NT2/D1 (cell line): Measurements from ENCODE around the gene SH2D3A.
A peak's percentile ranks its signal among the peaks of the same experiment; 100 is the strongest.

Experiments
- DNase-seq: peaks from one replicate; pipeline ENCODE4 v3.0.0-alpha.2; 2011; ENCODE audit warnings: low read depth, low spot score
- H3K27me3 ChIP-seq: 2 replicates; pipeline ENCODE4 v1.6.0; 2011; ENCODE audit warnings: mild to moderate bottlenecking; ENCODE audit not compliant: insufficient read length, insufficient read depth
- H3K36me3 ChIP-seq: 2 replicates; pipeline ENCODE4 v1.6.1; 2011; ENCODE audit warnings: mild to moderate bottlenecking, low read length, mixed read lengths; ENCODE audit not compliant: insufficient read depth, insufficient read length
- H3K4me1 ChIP-seq: 2 replicates; pipeline ENCODE4 v1.5.1; 2011; ENCODE audit not compliant: insufficient read depth, insufficient read length
- H3K4me3 ChIP-seq: 2 replicates; pipeline ENCODE4 v1.5.1; 2011; ENCODE audit warnings: low read depth; ENCODE audit not compliant: insufficient read length
- H3K9ac ChIP-seq: 2 replicates; pipeline ENCODE4 v1.6.0; 2011; ENCODE audit warnings: low read depth; ENCODE audit not compliant: insufficient read length
- H3K9me3 ChIP-seq: 2 replicates; pipeline ENCODE4 v1.5.1; 2011; ENCODE audit warnings: mild to moderate bottlenecking, low read length; ENCODE audit not compliant: insufficient read depth
- SUZ12 ChIP-seq: IDR thresholded peaks from 2 replicates; pipeline ENCODE4 v1.6.1; 2011; ENCODE audit not compliant: insufficient read length, insufficient read depth; ENCODE audit errors: extremely low read depth
- YY1 ChIP-seq: IDR thresholded peaks from 2 replicates; pipeline ENCODE4 v1.6.1; 2011; ENCODE audit not compliant: insufficient read length, insufficient read depth
- ZNF274 ChIP-seq: IDR thresholded peaks from 2 replicates; pipeline ENCODE4 v1.6.1; 2011; ENCODE audit warnings: mild to moderate bottlenecking, low read depth, low read length

Gene SH2D3A

DNA sequence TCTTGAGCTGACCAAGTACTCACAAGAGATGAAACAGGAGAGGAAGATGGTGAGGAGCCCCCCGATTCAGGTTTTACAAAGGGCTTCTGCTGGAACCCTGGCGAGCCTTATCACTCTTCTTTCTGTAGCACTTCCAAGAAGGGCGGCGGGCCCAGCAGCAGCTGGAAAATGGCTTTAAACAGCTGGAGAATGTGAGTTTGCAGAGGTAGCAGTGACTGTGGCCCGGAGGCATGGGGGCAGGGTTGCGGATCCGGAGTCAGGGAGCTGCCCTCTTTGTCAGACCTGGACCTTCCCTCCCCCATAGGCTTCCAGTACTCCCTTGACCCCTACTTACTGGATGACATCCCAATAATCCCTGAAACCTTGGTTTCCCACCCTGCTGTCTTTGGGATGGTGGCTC, 24.2 kb downstream of the SH2D3A start:
- peaks cover 7% of the 10 kb centered on the region; the same call in 1 of the 2 replicates for H3K9me3 ChIP-seq
- no peak for DNase-seq
- H3K4me1 ChIP-seq, result peaks cover 24% of the 10 kb centered on the region
- no peaks in the 10 kb centered on the region for H3K27me3 ChIP-seq
- H3K4me3 ChIP-seq, result peak overlapping the region; percentile 12
- TF ChIP-seq SUZ12 (no peak), ZNF274 (no peak), YY1 (no peak)
- H3K9ac ChIP-seq, result peak overlapping the region; percentile 59
- peaks cover 58% of the 10 kb centered on the region for H3K36me3 ChIP-seq

DNA sequence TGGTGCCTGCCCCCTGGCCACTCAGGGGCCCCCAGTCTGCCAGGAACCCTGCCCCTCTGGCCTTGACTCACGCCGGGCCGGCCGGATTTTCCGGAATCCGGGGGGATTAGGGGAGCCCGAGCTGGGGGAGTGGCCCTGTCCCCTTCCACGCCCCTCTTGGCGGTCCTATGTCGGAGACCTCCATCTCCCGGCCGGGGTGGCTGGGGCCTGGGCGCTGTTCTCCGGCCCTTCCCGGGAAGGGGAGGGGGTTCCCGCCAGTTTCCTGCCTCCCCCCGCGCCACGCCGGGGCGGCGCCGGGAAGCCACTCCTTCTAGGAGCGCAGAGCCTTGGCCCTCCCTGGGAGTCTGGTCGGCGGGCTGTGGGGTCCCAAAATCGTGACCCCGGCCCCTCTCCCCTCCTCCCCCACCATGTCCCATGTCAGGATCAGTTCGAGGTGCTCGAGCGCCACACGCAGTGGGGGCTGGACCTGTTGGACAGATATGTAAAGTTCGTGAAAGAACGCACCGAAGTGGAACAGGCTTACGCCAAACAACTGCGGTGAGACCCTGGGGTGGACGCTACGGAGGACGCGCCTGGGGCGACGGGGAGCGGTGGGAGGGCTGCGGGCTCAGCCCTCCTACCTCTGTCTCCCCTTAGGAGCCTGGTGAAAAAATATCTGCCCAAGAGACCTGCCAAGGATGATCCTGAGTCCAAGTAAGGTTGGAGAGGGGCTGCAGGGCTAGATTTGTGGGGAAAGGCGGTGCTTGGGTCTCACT, 26.5 kb downstream of the SH2D3A start:
- H3K9ac ChIP-seq, result peak overlapping the region; percentile 92
- DNase-seq, result no peak
- H3K9me3 ChIP-seq, result no peaks in the 10 kb centered on the region
- peaks cover 24% of the 10 kb centered on the region for H3K4me1 ChIP-seq
- peak overlapping the region; percentile 74 for H3K4me3 ChIP-seq
- TF ChIP-seq ZNF274 (no peak), YY1 (no peak), SUZ12 (no peak)
- peaks cover 37% of the 10 kb centered on the region for H3K36me3 ChIP-seq
- no peaks in the 10 kb centered on the region for H3K27me3 ChIP-seq

GRCh38 chr19:6739883-6740588, 27.2 kb downstream of the SH2D3A start:
- Histone ChIP-seq H3K9ac (peak overlapping the region; percentile 92), H3K4me1 (peaks cover 22% of the 10 kb centered on the region), H3K9me3 (no peaks in the 10 kb centered on the region), H3K4me3 (peak overlapping the region; percentile 74), H3K36me3 (peaks cover 35% of the 10 kb centered on the region), H3K27me3 (no peaks in the 10 kb centered on the region)
- TF ChIP-seq SUZ12, result no peak
- TF ChIP-seq ZNF274, result no peak
- TF ChIP-seq YY1, result no peak
- no peak for DNase-seq

GRCh38 chr19:6739390-6739882, 27.8 kb downstream of the SH2D3A start, which contains the start of gene TRIP10:
Gene TRIP10 (plus strand): TSS chr19:6739680. CDS start chr19:6739762, 82 bp downstream.
- Histone ChIP-seq H3K4me3 (peak within 1 kb of the TSS; percentile 74), H3K36me3 (peaks cover 31% of the 10 kb centered on the region), H3K9me3 (no peaks in the 10 kb centered on the region), H3K27me3 (no peaks in the 10 kb centered on the region), H3K9ac (peak within 1 kb of the TSS; percentile 92), H3K4me1 (peaks cover 17% of the 10 kb centered on the region)
- no peak for DNase-seq
- TF ChIP-seq ZNF274 (no peak), SUZ12 (no peak), YY1 (no peak)

- Histone ChIP-seq H3K36me3 (peaks cover 29% of the 10 kb centered on the region), H3K4me3 (peak overlapping the region; percentile 58), H3K4me1 (peaks cover 15% of the 10 kb centered on the region), H3K27me3 (no peaks in the 10 kb centered on the region), H3K9ac (peak overlapping the region; percentile 87), H3K9me3 (no peaks in the 10 kb centered on the region)
- no peak for DNase-seq
- TF ChIP-seq SUZ12, result no peak
- TF ChIP-seq ZNF274, result no peak
These were observed 28.3 kb downstream of the SH2D3A start for GRCh38 chr19:6738787-6739389.

GRCh38 chr19:6737873-6738786, 29.1 kb downstream of the SH2D3A start:
- H3K4me3 ChIP-seq, result peak overlapping the region; percentile 58
- DNase-seq, result no peak
- peak overlapping the region; percentile 87 for H3K9ac ChIP-seq
- H3K9me3 ChIP-seq, result no peaks in the 10 kb centered on the region
- TF ChIP-seq SUZ12, result no peak
- TF ChIP-seq YY1, result no peak
- TF ChIP-seq ZNF274, result no peak
- H3K27me3 ChIP-seq, result no peaks in the 10 kb centered on the region
- H3K4me1 ChIP-seq, result peaks cover 16% of the 10 kb centered on the region
- H3K36me3 ChIP-seq, result peaks cover 34% of the 10 kb centered on the region
